ENCODE results near the gene TSPAN11. TPM values are rescaled to one million over a fixed set of nuclear protein-coding genes. Genes with fewer than 3 reads are reported as not detected.

TSPAN11 gene
- total RNA-seq, 2 donors from 2014 or later, result 0.26 to 0.66 TPM

DNA sequence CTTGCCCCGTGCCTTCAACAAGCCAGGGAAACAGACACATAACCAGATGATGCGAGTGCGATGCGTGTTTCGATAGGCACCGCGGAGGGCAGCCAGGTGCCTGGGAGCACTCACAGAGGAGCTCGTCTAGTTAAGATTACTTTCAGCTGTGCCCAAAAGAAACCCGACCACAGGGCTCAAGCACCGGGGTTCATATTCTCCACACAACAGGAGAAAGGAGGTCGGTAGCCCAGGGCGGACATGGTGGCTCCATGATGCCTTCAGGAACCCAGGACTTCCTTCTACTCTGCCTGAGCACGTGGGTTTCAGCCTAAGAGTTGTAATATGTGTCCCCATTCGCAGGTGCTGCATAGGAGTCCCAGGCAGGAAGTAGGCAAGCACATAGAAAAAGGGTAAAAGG, 93.4 kb downstream of the TSPAN11 start:
- H3K4me1 ChIP-seq, result no peaks in the 10 kb centered on the region
- no peaks in the 10 kb centered on the region for H3K9me3 ChIP-seq
- H3K27me3 ChIP-seq, result no peaks in the 10 kb centered on the region
- TF ChIP-seq, protein P1, sequence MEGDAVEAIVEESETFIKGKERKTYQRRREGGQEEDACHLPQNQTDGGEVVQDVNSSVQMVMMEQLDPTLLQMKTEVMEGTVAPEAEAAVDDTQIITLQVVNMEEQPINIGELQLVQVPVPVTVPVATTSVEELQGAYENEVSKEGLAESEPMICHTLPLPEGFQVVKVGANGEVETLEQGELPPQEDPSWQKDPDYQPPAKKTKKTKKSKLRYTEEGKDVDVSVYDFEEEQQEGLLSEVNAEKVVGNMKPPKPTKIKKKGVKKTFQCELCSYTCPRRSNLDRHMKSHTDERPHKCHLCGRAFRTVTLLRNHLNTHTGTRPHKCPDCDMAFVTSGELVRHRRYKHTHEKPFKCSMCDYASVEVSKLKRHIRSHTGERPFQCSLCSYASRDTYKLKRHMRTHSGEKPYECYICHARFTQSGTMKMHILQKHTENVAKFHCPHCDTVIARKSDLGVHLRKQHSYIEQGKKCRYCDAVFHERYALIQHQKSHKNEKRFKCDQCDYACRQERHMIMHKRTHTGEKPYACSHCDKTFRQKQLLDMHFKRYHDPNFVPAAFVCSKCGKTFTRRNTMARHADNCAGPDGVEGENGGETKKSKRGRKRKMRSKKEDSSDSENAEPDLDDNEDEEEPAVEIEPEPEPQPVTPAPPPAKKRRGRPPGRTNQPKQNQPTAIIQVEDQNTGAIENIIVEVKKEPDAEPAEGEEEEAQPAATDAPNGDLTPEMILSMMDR (IDR thresholded peaks at IDR 0.05), result no peak
- TF ChIP-seq POLR2A (IDR thresholded peaks at IDR 0.05), result no peak
- DNase-seq, result no peak
- ATAC-seq, result no peak
- H3K4me3 ChIP-seq, result no peak overlapping the region
- WGBS, 2 donors, result 79 to 90% methylated on average over 14 of the region's 14 CpGs
- H3K27ac ChIP-seq, result no peak overlapping the region
- intact Hi-C loops (cut with DNase I), result no loop called here
- H3K36me3 ChIP-seq (replicated peaks in 1 of 2; ENCODE audit: insufficient read depth in 1 of 2, low read depth in 2 of 2), result no peaks in the 10 kb centered on the region

DNA sequence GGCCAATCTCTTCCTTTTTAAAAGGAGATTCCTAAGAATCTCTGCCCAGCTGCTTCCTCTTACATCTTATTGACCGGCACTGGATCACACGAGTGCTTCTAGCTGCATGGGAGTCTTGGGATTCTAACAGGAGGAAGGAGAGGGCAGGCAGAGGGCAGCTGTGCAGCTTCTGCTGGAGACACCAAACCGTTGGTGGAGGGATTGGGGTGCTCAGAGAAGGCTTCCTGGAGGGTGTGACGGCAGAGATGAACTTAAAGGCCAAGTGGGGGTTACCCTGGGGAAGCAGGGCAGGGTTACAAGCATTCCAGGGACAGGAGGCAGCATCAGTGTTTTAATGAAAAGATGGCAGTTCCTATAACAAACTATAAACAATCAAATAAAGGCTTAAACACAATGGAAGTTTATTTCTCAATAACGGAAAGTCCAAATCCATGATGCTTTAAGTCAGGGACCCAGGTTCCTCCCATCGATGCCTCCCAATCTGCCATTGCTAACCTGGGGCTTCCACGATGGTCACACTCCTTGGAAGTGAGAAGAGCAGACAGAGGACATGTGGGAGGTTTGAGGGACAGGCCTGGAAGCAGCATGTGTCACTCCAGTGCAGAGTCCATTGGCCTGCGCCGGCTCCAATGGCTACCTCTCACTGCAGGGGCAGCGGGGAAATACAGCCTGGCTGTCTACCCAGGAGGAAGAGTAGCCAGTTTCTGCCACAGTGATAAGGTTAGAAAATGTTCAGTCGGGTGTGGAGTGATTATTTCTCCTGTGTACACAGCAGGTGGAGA, 94.0 kb downstream of the TSPAN11 start:
- no peak for DNase-seq
- no peaks in the 10 kb centered on the region for H3K36me3 ChIP-seq (replicated peaks in 1 of 2; ENCODE audit: insufficient read depth in 1 of 2, low read depth in 2 of 2)

DNA sequence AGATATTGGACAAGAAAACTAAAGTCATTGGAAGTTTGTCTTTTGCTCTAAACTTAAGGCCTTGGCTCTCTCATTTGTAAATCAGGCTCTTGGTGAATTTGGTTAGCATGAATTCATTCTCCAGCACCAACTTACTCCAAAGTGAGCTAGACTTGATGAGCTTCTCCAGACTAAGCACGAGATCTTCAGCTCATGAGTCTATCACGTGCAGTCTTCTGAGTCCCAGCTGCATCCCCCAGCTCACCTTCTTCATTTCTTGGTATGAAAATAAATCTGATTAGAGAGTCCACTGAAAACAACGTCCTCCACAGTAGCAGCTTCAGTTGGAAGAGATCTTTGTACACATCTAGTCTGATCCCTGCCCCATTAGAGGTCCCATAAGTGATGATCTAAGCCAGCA, 94.6 kb downstream of the TSPAN11 start:
- H3K9me3 ChIP-seq, result no peaks in the 10 kb centered on the region
- DNase-seq (no peak), ATAC-seq (no peak)
- no peaks in the 10 kb centered on the region for H3K4me1 ChIP-seq
- WGBS, 2 donors, result 63 to 80% methylated on average over 3 of the region's 3 CpGs
- no peaks in the 10 kb centered on the region for H3K36me3 ChIP-seq (replicated peaks in 1 of 2; ENCODE audit: insufficient read depth in 1 of 2, low read depth in 2 of 2)
- H3K27ac ChIP-seq, result no peak overlapping the region
- no peak overlapping the region for H3K4me3 ChIP-seq
- intact Hi-C loops (cut with DNase I), result no loop called here
- no peaks in the 10 kb centered on the region for H3K27me3 ChIP-seq
- TF ChIP-seq, protein P1 (IDR thresholded peaks at IDR 0.05), result no peak
- no peak for TF ChIP-seq POLR2A (IDR thresholded peaks at IDR 0.05)

More for the DNA sequence above, 94.0 kb downstream of the TSPAN11 start:
- no peak overlapping the region for H3K4me3 ChIP-seq
- no peak for ATAC-seq
- H3K27me3 ChIP-seq, result no peaks in the 10 kb centered on the region
- TF ChIP-seq POLR2A (IDR thresholded peaks at IDR 0.05), result no peak
- TF ChIP-seq, protein P1 (IDR thresholded peaks at IDR 0.05), result no peak
- no peaks in the 10 kb centered on the region for H3K4me1 ChIP-seq
- 80 to 88% methylated on average over 11 of the region's 11 CpGs for WGBS, 2 donors
- no peak overlapping the region for H3K27ac ChIP-seq
- intact Hi-C loops (cut with DNase I), result no loop called here
- no peaks in the 10 kb centered on the region for H3K9me3 ChIP-seq

DNA sequence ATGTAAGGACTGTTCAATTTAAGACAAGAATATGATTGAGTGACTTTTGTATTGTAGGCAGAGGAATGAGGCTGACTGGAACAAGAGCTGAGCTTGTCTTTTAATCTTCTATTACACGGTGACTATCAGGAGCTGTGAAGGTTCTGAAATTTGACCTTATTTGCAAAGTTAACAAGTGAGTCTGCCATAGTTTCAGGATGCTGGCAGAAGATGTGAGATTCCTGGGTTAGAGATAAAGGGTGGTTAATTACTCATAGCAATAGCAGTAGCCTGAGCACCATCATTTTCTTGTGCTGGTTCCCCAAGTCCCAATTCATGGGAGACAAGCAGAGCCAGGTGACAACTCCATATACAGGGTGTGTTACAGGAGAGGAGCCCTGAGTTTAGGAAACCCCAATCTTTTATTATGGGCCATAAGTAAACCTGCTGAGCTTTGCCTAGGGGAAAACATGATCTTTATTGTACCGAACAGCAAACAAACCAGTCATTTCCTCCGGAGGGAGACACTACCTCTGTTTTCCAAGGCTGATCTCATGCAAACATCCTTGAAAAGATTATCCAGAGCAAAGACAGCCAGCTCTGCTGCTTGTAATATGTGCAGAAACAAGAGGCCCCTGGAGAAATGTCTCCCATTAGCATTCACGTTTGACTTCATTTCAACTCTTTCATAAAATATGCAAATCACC, 95.4 kb downstream of the TSPAN11 start:
- Histone ChIP-seq H3K27ac (no peak overlapping the region), H3K36me3 (replicated peaks in 1 of 2; ENCODE audit: insufficient read depth in 1 of 2, low read depth in 2 of 2) (no peaks in the 10 kb centered on the region), H3K4me3 (no peak overlapping the region), H3K4me1 (no peaks in the 10 kb centered on the region), H3K27me3 (no peaks in the 10 kb centered on the region), H3K9me3 (no peaks in the 10 kb centered on the region)
- no peak for DNase-seq
- intact Hi-C loops (cut with DNase I), result no loop called here
- no peak for TF ChIP-seq POLR2A (IDR thresholded peaks at IDR 0.05)
- TF ChIP-seq, protein P1 (IDR thresholded peaks at IDR 0.05), result no peak
- WGBS, 2 donors, result 35 to 39% methylated on average over 4 of the region's 4 CpGs
- ATAC-seq, result no peak

Measured in body of pancreas (tissue), 4 donors.